GM23248 (cell line): ENCODE results near the gene FAM168A. TPM values are rescaled to one million over a fixed set of nuclear protein-coding genes. Genes with fewer than 3 reads are reported as not detected.

Source experiments
- DNase-seq: peaks from one replicate; pipeline ENCODE4 v3.0.0-alpha.2; 2015
- H2AFZ ChIP-seq: fragments of 200-600 bp; sonication (generic); 2 replicates; pipeline ENCODE4 v1.6.1; 2016; ENCODE audit warnings: antibody characterized with exemption
- H3F3A ChIP-seq: fragments of 200-600 bp; sonication (generic); 2 replicates; pipeline ENCODE4 v1.6.1; 2016; ENCODE audit warnings: mild to moderate bottlenecking, antibody characterized with exemption, mixed run types; ENCODE audit not compliant: insufficient read depth
- H3K27ac ChIP-seq: fragments of 200-600 bp; sonication (generic); 2 replicates; pipeline ENCODE4 v1.5.1; 2016; ENCODE audit warnings: mild to moderate bottlenecking
- H3K27me3 ChIP-seq: fragments of 200-600 bp; sonication (generic); replicated peaks from 2 replicates; pipeline ENCODE4 v1.6.1; 2016; ENCODE audit warnings: mild to moderate bottlenecking; ENCODE audit not compliant: insufficient read depth
- H3K36me3 ChIP-seq: fragments of 200-600 bp; sonication (generic); 2 replicates; pipeline ENCODE4 v1.6.1; 2016; ENCODE audit warnings: low read depth, mild to moderate bottlenecking
- H3K4me1 ChIP-seq: fragments of 200-600 bp; sonication (generic); 2 replicates; pipeline ENCODE4 v1.6.1; 2016; ENCODE audit warnings: mild to moderate bottlenecking; ENCODE audit not compliant: insufficient read depth
- H3K4me2 ChIP-seq: fragments of 200-600 bp; sonication (generic); one replicate; pipeline ENCODE4 v1.6.1; 2016; ENCODE audit warnings: mild to moderate bottlenecking; ENCODE audit not compliant: unreplicated experiment
- H3K4me3 ChIP-seq: fragments of 200-600 bp; sonication (generic); 2 replicates; pipeline ENCODE4 v1.5.1; 2016; ENCODE audit warnings: mild to moderate bottlenecking
- H3K79me2 ChIP-seq: fragments of 200-600 bp; sonication (generic); 2 replicates; pipeline ENCODE4 v1.6.1; 2016; ENCODE audit warnings: mild to moderate bottlenecking; ENCODE audit not compliant: insufficient read depth
- H3K9ac ChIP-seq: fragments of 200-600 bp; sonication (generic); 2 replicates; pipeline ENCODE4 v1.6.1; 2016; ENCODE audit warnings: mild to moderate bottlenecking
- H3K9me2 ChIP-seq: fragments of 200-600 bp; sonication (generic); 2 replicates; pipeline ENCODE4 v1.6.1; 2016; ENCODE audit warnings: mixed run types, mild to moderate bottlenecking, moderate library complexity; ENCODE audit not compliant: insufficient read depth
- H3K9me3 ChIP-seq: fragments of 200-600 bp; sonication (generic); one replicate; pipeline ENCODE4 v1.6.1; 2017; ENCODE audit warnings: low read depth
- H4K20me1 ChIP-seq: fragments of 200-600 bp; sonication (generic); 2 replicates; pipeline ENCODE4 v1.6.0; 2016; ENCODE audit not compliant: insufficient read depth
- EZH2 ChIP-seq: fragments of 200-600 bp; sonication (generic); IDR thresholded peaks from 2 replicates; pipeline ENCODE4 v1.6.1; 2018; ENCODE audit warnings: antibody characterized with exemption, mild to moderate bottlenecking; ENCODE audit not compliant: insufficient read depth, poor library complexity, severe bottlenecking
- EZH2phosphoT487 ChIP-seq: fragments of 200-600 bp; sonication (generic); IDR thresholded peaks from 2 replicates; pipeline ENCODE4 v1.6.1; 2018; ENCODE audit warnings: antibody characterized with exemption, moderate library complexity, mild to moderate bottlenecking, low read depth; ENCODE audit not compliant: insufficient read depth
- WGBS, 2 experiments: methylation state at CpG; one replicate each; pipeline ENCODE4 v1.1.6; 2015 to 2017; ENCODE audit warnings: low lambda C conversion rate in 2 of 2, low coverage in 1 of 2; ENCODE audit errors: missing lambda C conversion rate in 2 of 2; 5-methylcytosine and 5-hydroxymethylcytosine counted together
- in situ Hi-C: fragments of 300-500 bp; cut with MboI; formaldehyde crosslinking; loops from 2 replicates; pipeline ENCODE4 v1.15.0; 2020
- polyA plus RNA-seq: library from polyadenylated mRNA; unstranded; fragments of >200 nt; fragmentation: Nextera tagmentation; extraction: Ambion mirVana; gene quantifications from 2 replicates; pipeline ENCODE4 v1.2.1, GENCODE V29; 2016
- total RNA-seq: library from RNA; depleted of rRNA; stranded (reverse); fragments of >200 nt; shearing (Covaris generic); gene quantifications from 2 replicates; pipeline ENCODE4 v1.2.3, GENCODE V29; 2014

Gene FAM168A
- total and polyA plus RNA-seq, 2 experiments from 2014 or later: 9.1 to 26.4 TPM

- H3K9me3 ChIP-seq: no peaks in the 10 kb centered on the region
- 57 to 70% methylated on average over 6 of the region's 6 CpGs for WGBS, 2 experiments
- H2AFZ ChIP-seq: no peak overlapping the region
- H3K4me1 ChIP-seq: peaks cover 20% of the 10 kb centered on the region
- DNase-seq: peak; percentile 43
- in situ Hi-C loops: no loop called here
- peaks cover 14% of the 10 kb centered on the region; the same call in 1 of the 2 replicates for H3F3A ChIP-seq
- H4K20me1 ChIP-seq: no peaks in the 10 kb centered on the region
- H3K4me3 ChIP-seq: no peak overlapping the region
- H3K27me3 ChIP-seq: no peaks in the 10 kb centered on the region
- H3K27ac ChIP-seq: no peak overlapping the region
- H3K79me2 ChIP-seq: no peaks in the 10 kb centered on the region
- no peak for TF ChIP-seq EZH2
- TF ChIP-seq EZH2phosphoT487: no peak
- H3K9ac ChIP-seq: no peak overlapping the region
- no peak overlapping the region for H3K4me2 ChIP-seq
- H3K36me3 ChIP-seq: no peaks in the 10 kb centered on the region
- no peaks in the 10 kb centered on the region for H3K9me2 ChIP-seq
Measured at GRCh38 chr11:73399159-73399590, 198.7 kb downstream of the FAM168A start.

- H3K36me3 ChIP-seq: no peaks in the 10 kb centered on the region
- WGBS, 2 experiments: 100% methylated on average over 2 of the region's 2 CpGs
- in situ Hi-C loops: no loop called here
- no peak for DNase-seq
- no peak overlapping the region for H3K4me3 ChIP-seq
- H4K20me1 ChIP-seq: no peaks in the 10 kb centered on the region
- no peaks in the 10 kb centered on the region for H3K27me3 ChIP-seq
- H3K79me2 ChIP-seq: no peaks in the 10 kb centered on the region
- H3F3A ChIP-seq: peaks cover 14% of the 10 kb centered on the region; the same call in 1 of the 2 replicates
- no peak overlapping the region for H3K27ac ChIP-seq
- no peak overlapping the region for H2AFZ ChIP-seq
- peaks cover 20% of the 10 kb centered on the region for H3K4me1 ChIP-seq
- H3K9me2 ChIP-seq: no peaks in the 10 kb centered on the region
- H3K9me3 ChIP-seq: no peaks in the 10 kb centered on the region
- TF ChIP-seq EZH2phosphoT487 (no peak), EZH2 (no peak)
- H3K4me2 ChIP-seq: no peak overlapping the region
- no peak overlapping the region for H3K9ac ChIP-seq
Measured at GRCh38 chr11:73398721-73399120, 199.2 kb downstream of the FAM168A start.

GRCh38 chr11:73398132-73398526 lies 199.8 kb downstream of the FAM168A start:
- TF ChIP-seq EZH2phosphoT487: no peak
- TF ChIP-seq EZH2: no peak
- H3K27ac ChIP-seq: no peak overlapping the region
- H3K9me3 ChIP-seq: no peaks in the 10 kb centered on the region
- H3K4me1 ChIP-seq: peaks cover 20% of the 10 kb centered on the region
- no peak for DNase-seq
- no peak overlapping the region for H3K4me2 ChIP-seq
- peaks cover 13% of the 10 kb centered on the region; the same call in 1 of the 2 replicates for H3F3A ChIP-seq
- H2AFZ ChIP-seq: no peak overlapping the region
- no peaks in the 10 kb centered on the region for H3K27me3 ChIP-seq
- WGBS, 2 experiments: 64 to 66% methylated on average over 5 of the region's 5 CpGs
- H4K20me1 ChIP-seq: no peaks in the 10 kb centered on the region
- H3K9ac ChIP-seq: no peak overlapping the region
- no peaks in the 10 kb centered on the region for H3K9me2 ChIP-seq
- no peaks in the 10 kb centered on the region for H3K36me3 ChIP-seq
- H3K79me2 ChIP-seq: no peaks in the 10 kb centered on the region
- no peak overlapping the region for H3K4me3 ChIP-seq
- in situ Hi-C loops: no loop called here

GRCh38 chr11:73397468-73398131 lies 200.3 kb downstream of the FAM168A start:
- no peaks in the 10 kb centered on the region for H3K9me2 ChIP-seq
- no peak overlapping the region for H2AFZ ChIP-seq
- no peak overlapping the region for H3K4me3 ChIP-seq
- 79 to 88% methylated on average over 5 to 8 of the region's 8 CpGs for WGBS, 2 experiments
- no peaks in the 10 kb centered on the region for H3K36me3 ChIP-seq
- peaks cover 20% of the 10 kb centered on the region for H3K4me1 ChIP-seq
- peaks cover 11% of the 10 kb centered on the region; the same call in 1 of the 2 replicates for H3F3A ChIP-seq
- DNase-seq: no peak
- H3K9me3 ChIP-seq: no peaks in the 10 kb centered on the region
- in situ Hi-C loops: no loop called here
- no peak overlapping the region for H3K27ac ChIP-seq
- TF ChIP-seq EZH2phosphoT487 (no peak), EZH2 (no peak)
- H4K20me1 ChIP-seq: no peaks in the 10 kb centered on the region
- H3K9ac ChIP-seq: no peak overlapping the region
- no peaks in the 10 kb centered on the region for H3K27me3 ChIP-seq
- H3K79me2 ChIP-seq: no peaks in the 10 kb centered on the region
- no peak overlapping the region for H3K4me2 ChIP-seq
